HG03442 (cell line): ENCODE results near the gene PKD2.
A peak's percentile ranks its signal among the peaks of the same experiment; 100 is the strongest.
"Not testable (repeated sequence)": the region's sequence is repeated elsewhere in the genome, so short reads cannot be mapped to it uniquely, and the experiment has no call there.

Source experiments
- ATAC-seq: cut with Tn5 transposase; IDR thresholded peaks from one replicate; pipeline ENCODE4 v1.9.1; 2021; ENCODE audit warnings: mild to moderate bottlenecking, moderate library complexity; ENCODE audit not compliant: unreplicated experiment

Gene PKD2

GRCh38 chr4:88025868-88026661 is 18.6 kb downstream of the PKD2 start:
- not testable (repeated sequence) for ATAC-seq

GRCh38 chr4:88027611-88028608 is 20.5 kb downstream of the PKD2 start:
- no peak for ATAC-seq

- ATAC-seq: no peak
These were observed 21.5 kb downstream of the PKD2 start for GRCh38 chr4:88028946-88029345.

- no peak for ATAC-seq
These were observed 22.1 kb downstream of the PKD2 start for GRCh38 chr4:88029556-88029955.

- ATAC-seq: no peak
These were observed 23.3 kb downstream of the PKD2 start for GRCh38 chr4:88030565-88031310.

GRCh38 chr4:88033309-88033708 is 25.9 kb downstream of the PKD2 start:
- ATAC-seq: peak; percentile 68

GRCh38 chr4:88035292-88035691 is 27.9 kb downstream of the PKD2 start:
- ATAC-seq: no peak

GRCh38 chr4:88037447-88037846 is 30.0 kb downstream of the PKD2 start:
- ATAC-seq: no peak

- no peak for ATAC-seq
These were observed 30.5 kb downstream of the PKD2 start for GRCh38 chr4:88037936-88038335.

GRCh38 chr4:88040707-88041106 is 33.3 kb downstream of the PKD2 start:
- ATAC-seq: no peak

- ATAC-seq: no peak
These were observed 34.2 kb downstream of the PKD2 start for GRCh38 chr4:88041626-88042025.

GRCh38 chr4:88043001-88043400 is 35.6 kb downstream of the PKD2 start:
- no peak for ATAC-seq

GRCh38 chr4:88043586-88044340 is 36.3 kb downstream of the PKD2 start:
- ATAC-seq: no peak

- no peak for ATAC-seq
These were observed 37.6 kb downstream of the PKD2 start for GRCh38 chr4:88045021-88045420.

- ATAC-seq: no peak
These were observed 46.8 kb downstream of the PKD2 start for GRCh38 chr4:88054229-88054628.

- ATAC-seq: no peak
These were observed 47.5 kb downstream of the PKD2 start for GRCh38 chr4:88054901-88055300.

GRCh38 chr4:88058295-88058694 is 50.9 kb downstream of the PKD2 start:
- no peak for ATAC-seq

- no peak for ATAC-seq
These were observed 52.3 kb downstream of the PKD2 start for GRCh38 chr4:88059766-88060165.

- no peak for ATAC-seq
These were observed 53.0 kb downstream of the PKD2 start for GRCh38 chr4:88060431-88060830.

GRCh38 chr4:88062311-88062710 is 54.9 kb downstream of the PKD2 start:
- no peak for ATAC-seq
